HCEC 1CT (cell line): ENCODE data around the gene VPS52.
"Not testable (repeated sequence)": the region's sequence is repeated elsewhere in the genome, so short reads cannot be mapped to it uniquely, and the experiment has no call there.

Experiments
- DNase-seq: peaks from one replicate; pipeline ENCODE4 v3.0.0-alpha.2; 2017

The VPS52 gene

GRCh38 chr6:33249732-33250630 lies 21.7 kb downstream of the VPS52 start:
- peak; percentile 80 for DNase-seq

GRCh38 chr6:33248932-33249731 lies 22.5 kb downstream of the VPS52 start:
- peak; percentile 100 for DNase-seq

- DNase-seq: peak; percentile 60
These were observed 23.1 kb downstream of the VPS52 start for GRCh38 chr6:33248643-33248931.

GRCh38 chr6:33247977-33248642 lies 23.6 kb downstream of the VPS52 start:
- peak; percentile 79 for DNase-seq

- no peak for DNase-seq
These were observed 28.2 kb downstream of the VPS52 start for GRCh38 chr6:33243476-33243875.

- DNase-seq: no peak
These were observed 29.7 kb downstream of the VPS52 start for GRCh38 chr6:33241968-33242367.

GRCh38 chr6:33237741-33238140 lies 33.9 kb downstream of the VPS52 start:
- no peak for DNase-seq

- DNase-seq: no peak
These were observed 34.8 kb downstream of the VPS52 start for GRCh38 chr6:33236852-33237251.

- no peak for DNase-seq
These were observed 35.3 kb downstream of the VPS52 start for GRCh38 chr6:33236328-33236727.

GRCh38 chr6:33235221-33235634 lies 36.4 kb downstream of the VPS52 start:
- DNase-seq: no peak

GRCh38 chr6:33226503-33227120 lies 45.1 kb downstream of the VPS52 start:
- DNase-seq: not testable (repeated sequence)

GRCh38 chr6:33217681-33218080 lies 54.0 kb downstream of the VPS52 start:
- no peak for DNase-seq

GRCh38 chr6:33217246-33217645 lies 54.4 kb downstream of the VPS52 start:
- DNase-seq: no peak

- no peak for DNase-seq
These were observed 55.5 kb downstream of the VPS52 start for GRCh38 chr6:33216117-33216649.

- no peak for DNase-seq
These were observed 56.2 kb downstream of the VPS52 start for GRCh38 chr6:33215271-33216116.

GRCh38 chr6:33213989-33214335 lies 57.7 kb downstream of the VPS52 start:
- no peak for DNase-seq

GRCh38 chr6:33213166-33213988 lies 58.3 kb downstream of the VPS52 start:
- DNase-seq: no peak

- no peak for DNase-seq
These were observed 58.9 kb downstream of the VPS52 start for GRCh38 chr6:33212857-33213165.

GRCh38 chr6:33211666-33212422 lies 59.8 kb downstream of the VPS52 start:
- DNase-seq: no peak

- no peak for DNase-seq
These were observed 60.5 kb downstream of the VPS52 start for GRCh38 chr6:33211136-33211535.
